ENCODE data around the gene DRICH1.
"Not testable (repeated sequence)": the region's sequence is repeated elsewhere in the genome, so short reads cannot be mapped to it uniquely, and the experiment has no call there.

The DRICH1 gene, protein sequence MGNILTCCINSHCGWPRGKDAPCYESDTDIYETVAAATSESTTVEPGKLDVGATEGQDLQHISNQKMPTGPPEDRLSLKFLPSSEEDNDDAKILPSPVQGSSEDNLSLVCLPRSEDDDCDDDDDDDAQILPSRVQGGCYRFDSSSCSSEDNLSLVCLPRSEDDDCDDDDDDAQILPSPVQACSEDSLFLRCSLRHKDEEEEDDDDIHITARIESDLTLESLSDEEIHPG

DNA sequence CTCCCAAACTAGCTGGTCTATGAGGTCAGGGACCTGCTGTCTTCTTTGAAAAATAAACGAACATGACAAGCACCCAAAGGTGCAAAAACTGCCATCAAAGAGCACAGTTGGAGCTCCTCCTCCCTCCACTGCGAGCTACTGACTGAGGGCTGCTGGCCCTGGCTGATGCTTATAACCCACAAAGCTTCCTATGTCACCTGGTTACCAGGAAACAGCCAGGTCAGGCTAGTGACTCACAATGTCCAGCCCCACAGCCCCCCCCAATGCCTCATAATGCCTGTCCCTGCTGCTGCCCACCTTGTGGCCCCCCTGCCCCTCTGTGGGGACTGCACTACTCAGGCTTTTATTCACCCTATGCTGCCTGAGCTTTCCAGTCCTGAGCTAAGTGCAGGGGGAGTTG, at the start of gene DRICH1:
Gene DRICH1, minus strand, starts transcription at position 144 of the 400 bp plus-strand sequence. CDS start 298 bp downstream, outside the sequence.
- no peak for DNase-seq (ENCODE audit: low read depth, low spot score)

DNA sequence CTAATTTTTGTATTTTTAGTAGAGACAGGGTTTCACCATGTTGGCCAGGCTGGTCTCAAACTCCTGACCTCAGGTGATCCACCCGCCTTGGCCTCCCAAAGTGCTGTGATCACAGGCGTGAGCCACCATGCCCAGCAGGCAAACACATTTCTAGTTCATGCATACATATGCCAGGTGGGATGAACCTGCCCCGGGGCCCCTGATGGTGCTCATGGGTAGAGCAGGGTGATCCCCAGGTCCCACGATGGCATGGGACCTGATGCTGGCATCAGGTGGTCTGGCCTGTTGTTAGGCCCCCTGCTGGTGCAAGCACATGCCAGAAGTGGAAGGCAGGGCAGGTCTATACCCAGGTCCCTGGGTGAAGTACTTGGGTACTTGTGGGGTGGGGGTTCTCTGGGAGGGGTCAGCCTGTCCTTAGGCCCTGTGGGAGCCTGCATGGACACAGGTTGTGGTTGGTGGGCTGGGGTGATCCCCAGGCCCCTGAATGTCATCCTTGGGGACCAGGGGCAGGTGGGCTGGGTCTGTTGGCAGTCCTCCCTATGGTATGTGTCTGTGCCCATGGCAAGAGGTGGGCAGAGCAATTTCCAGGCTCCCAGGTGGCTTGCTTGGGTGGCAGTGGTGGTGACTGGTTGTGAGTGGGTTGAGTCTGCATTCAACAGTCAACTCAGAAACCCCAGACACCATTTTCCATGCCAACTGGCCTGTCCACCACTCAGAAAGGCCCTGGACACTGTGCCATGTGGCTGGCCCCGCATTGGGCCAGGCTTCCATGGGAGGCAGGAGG, 49.1 kb upstream of the DRICH1 start:
- no peak for DNase-seq (ENCODE audit: low read depth, low spot score)

DNA sequence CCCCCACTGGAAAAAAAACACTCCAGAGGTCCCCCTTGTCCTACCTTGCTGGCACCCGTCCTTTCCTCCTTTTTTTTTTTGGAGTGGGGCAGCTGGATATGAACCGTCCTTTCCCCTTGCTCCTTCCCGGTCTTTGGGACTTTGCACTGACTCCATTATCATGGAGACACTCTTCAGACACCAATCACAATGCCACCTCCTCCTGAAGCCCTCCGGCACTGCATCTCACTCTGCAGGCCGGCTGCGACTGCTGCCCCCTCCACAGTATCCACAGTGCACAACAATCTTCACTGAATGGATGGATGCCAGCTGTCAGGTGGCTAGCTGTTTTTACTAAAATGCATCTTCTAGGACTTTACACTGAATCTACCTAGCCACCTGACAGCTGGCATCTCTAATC, 46.0 kb upstream of the DRICH1 start:
- DNase-seq (ENCODE audit: low read depth, low spot score), result no peak

DNA sequence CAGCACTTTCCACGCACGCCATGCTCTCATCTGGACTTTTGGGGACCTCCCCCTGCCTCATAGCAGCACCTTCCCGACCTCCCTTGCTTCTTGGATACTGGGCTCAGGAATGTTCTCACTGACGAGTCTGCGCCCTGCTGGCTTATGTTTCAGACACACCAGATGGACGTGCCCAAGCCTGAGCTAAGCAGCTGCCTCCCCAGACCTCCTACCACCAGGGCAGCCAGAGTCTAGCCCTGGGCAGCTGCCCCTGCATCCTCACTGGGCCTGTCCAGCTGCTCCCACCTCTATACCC, 45.5 kb upstream of the DRICH1 start:
- no peak for DNase-seq (ENCODE audit: low read depth, low spot score)

DNA sequence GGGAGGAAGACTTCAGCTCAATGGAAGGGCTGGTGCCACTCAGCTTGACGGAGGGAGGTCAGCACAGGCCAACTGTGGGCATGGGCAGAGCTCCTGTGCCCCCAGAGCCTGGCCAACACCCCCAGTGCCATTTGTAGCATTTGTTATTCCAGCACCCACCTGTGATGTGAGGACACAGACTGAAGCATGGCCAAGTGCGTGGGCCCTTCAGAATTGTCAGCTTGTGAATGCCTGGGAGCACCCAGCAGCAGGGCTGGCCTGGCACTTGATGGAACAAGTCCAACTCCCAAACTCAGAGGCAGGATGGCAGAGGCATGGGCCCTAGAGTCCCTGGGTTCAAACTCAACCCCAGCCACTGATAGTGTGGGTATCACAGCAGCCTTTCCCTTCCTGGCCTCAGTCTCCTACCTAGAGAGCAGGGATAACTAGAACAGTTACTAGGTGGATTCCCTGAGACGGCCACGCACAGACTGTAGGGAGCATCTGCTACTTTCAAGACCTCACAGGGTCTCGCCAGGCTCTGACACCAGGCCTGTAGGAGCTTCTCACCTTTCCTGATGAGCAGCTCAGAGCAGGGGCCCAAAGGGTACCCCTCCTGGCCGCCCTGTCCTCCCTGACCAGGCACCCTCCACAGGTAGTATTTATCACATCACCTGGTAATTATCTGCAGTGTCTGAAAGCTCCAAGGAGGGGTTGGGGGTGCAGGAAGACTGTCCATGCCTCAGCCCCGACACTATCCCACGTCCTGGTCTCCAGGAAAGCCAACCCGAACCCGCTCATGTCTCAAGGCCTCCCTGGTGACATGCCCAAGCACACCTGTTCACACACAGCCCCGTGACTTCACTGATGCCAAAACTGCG, 45.0 kb upstream of the DRICH1 start:
- DNase-seq (ENCODE audit: low read depth, low spot score), result not testable (repeated sequence)

DNA sequence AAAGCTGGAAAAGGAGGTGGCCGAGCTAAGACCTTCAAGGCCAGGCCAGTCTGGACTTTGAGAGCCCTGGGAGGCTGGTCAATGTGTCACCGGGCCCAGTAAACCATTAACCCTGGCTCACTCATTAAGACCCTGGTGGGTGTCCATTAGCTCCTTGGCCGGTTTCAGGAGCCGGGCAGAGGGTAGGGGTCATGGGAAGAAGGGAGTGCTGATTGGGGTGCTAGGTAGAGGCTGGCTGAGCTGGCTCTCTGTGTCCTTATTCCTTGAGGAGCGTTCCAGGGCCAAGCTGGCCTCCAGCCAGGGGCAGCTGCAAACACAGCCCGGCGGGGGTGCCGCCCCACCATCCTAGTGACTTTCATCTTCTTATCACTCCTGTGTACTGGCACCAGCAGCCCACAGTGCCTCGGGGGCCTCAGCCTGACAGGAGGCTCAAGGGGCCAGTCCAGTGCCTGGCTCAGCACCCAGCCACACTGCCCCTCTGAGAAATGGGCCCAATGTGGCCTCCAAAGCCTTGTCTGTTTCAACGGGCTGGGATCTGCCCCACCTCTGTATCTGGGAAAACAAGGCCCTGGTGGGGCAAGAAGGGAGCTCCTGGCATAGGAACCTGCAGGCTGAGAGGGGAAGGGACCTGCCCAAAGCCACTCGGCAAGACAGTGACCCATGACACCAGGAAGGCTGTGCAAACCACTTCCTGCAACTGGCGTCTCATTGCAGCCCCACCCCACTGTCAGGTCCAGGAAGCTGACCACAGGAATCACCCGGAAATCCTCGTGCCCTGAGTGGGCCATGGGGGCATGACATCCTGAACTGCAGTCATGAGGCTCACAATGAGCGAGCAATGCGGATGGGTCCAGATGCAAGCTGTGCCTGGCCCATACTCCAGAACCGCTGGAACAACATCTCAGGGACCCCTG, 43.6 kb upstream of the DRICH1 start:
- DNase-seq (ENCODE audit: low read depth, low spot score), result no peak

DNA sequence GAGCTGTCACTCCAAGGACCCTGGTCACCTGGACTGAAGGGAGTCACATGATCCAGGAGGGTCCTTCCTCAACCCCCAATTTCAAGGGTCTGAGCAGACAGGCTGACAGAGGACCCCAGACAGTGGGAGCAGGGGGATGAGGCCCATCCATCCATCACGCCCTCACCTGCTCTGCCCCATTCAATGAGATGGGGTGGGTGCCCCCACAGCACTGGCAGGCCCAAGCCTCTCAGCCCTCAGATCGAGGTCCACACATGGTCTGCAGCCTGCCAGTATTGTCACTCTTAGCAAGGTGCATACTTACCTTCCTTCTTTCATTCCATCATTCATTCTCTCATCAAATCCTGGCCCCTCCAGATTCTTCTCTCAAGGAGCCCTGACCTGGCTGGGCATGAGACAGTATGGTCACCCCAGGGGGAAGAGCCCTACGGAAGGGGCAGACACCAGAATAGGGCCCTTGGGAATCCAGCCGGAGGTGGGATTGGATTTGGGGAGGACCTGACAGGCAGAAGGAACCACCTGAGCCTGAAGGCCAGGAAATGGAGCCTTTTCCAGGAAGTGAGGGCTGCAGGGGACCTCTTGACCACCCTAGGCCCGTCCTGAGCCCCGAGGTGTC, 42.9 kb upstream of the DRICH1 start:
- not testable (repeated sequence) for DNase-seq (ENCODE audit: low read depth, low spot score)

DNA sequence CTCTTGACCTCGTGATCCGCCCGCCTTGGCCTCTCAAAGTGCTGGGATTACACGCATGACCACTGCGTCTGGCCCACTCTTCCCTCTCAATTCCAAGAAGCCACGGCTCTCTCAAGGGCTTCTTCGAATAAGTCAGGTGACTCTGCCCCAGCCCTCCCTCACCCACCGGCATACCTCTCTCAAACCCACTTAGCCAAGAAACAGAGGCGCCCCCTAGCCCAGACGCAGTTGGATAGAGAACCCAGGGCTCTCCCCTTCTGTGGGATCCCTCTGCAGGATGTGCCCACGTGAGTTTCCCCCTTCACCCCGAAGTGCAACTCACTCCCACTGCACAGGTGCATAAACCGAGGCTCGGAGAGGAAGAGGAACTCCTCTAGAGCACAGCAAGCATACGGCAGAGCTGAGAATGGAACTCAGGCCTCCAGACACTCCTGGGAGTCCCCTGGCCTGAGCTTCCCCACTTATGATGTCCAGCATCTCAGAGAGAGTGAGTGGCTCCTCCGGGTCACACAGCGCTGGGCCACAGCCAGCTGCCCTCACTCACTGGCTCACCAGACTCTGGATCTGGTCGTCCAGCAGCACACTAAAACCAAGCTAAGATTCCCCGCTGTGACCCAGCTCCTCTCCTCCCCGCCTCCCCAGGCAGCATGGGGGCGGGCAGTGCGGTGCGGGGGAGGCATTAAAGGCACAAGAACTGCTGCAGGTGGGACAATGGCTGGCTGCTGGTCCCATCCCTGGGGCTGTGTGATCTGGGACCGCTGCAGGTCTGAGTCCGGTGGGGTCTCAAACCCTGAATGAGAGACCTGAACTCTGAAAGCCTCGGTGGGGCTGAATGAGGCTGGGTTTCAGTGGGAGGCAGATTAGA, 41.9 kb upstream of the DRICH1 start:
- DNase-seq (ENCODE audit: low read depth, low spot score), result no peak

DNA sequence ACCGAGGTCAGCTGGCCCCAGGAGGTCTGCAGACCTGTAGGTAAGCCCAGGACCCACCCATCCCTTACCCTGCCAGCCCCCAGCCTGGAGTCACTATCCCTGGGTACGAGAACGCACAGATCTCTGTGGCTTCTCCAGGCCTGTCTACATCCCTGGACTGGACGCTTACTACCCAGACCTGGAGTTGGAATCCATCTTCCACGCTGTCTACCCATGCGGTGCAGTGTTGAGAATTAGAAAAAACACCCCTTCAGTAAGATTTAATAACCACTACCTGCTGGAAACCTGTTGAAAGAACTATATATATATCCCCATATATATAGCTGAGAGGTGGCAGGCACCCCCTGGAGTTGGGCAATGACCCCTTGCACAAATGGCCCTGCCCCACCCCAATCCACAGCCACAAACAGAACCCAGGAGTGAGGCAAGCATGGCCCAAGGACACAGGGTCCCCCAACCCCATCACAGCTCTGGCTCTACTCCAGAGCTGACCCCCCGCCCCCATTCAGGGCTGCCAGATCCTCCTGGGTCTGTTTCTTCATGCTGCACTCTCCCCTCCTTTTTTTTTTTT, 41.0 kb upstream of the DRICH1 start:
- no peak for DNase-seq (ENCODE audit: low read depth, low spot score)

DNA sequence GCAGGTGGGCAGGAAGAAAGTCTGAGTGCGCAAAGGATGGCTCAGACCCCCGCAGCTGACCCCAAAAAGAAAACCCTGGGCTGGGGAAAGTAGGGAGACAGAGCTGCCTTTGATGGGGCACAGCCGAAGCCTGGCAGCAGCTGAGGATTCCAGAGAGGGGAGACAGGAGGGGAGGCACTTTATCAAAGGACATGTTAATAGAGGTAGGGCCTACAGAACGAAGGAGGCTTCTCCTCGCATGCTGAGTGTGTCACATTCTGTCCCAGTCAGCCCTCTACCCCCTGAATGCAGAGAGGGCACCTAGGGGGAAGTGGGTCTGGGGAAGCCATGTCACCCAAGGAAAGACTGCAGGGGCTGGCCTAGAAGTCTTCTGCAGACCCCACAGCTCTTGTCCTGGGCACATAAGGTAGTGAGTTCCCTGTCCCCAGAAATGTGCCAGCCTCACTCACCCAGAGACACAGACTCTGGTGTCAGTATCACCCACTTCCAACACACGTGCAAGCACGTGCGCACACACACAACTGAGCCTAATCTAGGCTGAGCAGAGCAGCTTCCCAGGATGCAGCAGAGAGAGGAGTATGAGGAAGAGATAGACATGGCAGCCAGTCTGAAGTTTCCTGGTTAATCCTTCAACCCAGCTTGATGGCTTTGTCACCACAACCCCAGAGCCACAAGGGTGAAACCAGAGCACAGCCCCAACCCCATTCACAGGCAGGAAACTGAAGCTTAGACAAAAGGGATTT, 40.4 kb upstream of the DRICH1 start:
- DNase-seq (ENCODE audit: low read depth, low spot score), result not testable (repeated sequence)

DNA sequence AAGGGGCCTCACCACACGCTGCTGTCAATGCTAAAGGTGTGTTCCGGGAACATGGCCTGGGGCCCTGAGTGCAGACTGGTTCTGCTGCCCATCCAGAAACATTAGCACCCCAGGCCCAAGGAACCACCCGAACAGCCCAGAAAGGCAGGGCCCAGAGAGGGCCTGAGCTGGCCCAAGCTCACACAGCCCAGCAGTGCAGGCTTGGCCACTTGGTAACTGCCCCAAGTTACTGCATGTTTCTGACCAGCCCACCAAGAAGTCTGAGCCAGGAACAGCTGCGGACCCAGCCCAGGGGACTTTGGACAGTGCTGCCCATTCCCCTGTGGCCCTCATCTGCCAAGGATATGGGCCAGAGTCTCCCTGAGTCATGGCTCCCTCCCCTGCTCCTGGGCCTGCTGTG, 39.3 kb upstream of the DRICH1 start:
- not testable (repeated sequence) for DNase-seq (ENCODE audit: low read depth, low spot score)

DNA sequence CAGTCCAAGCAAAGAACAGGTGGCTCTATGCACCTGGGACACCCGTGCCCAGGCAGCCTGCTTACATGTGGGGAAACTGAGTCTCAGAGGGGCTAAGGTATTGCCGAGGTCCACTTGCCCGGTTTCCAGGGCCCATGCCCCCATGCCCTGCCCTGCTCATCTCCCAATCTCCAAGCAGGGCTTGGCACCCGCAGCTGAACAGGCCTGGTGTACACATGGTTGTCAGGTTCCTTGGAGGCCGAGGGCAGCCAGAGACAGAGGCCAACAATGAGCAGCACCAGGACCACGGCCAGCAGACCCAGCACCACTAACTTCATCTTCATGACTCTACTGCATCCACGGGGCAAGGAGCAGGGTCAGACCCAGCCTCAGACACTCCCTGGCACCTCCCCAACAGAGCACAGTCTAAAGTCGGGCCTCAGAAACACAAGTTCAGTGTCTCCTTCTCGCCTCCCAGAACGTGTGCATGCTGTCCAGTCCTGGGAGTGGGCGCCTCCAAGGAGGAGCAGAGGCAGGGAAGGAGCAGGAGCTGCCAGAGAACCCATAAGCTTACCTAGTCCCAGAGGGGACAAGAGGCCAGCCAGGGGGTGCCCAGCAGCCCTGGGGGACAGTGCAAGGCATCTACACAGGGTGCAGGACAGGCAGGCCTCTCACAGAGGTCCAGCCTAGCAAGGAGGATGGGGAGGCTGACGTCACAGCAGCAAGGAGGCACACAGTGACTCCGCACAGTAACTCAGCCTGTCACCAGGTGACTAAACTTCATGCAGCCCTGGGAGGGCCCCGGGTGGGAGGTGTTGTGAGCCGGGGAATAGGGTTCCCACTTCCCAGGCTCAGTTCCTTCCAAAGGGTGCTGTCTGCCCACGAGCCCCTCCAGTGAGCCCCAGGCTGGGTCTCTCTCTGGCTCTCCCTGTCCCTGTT, 38.5 kb upstream of the DRICH1 start:
- DNase-seq (ENCODE audit: low read depth, low spot score), result no peak

DNA sequence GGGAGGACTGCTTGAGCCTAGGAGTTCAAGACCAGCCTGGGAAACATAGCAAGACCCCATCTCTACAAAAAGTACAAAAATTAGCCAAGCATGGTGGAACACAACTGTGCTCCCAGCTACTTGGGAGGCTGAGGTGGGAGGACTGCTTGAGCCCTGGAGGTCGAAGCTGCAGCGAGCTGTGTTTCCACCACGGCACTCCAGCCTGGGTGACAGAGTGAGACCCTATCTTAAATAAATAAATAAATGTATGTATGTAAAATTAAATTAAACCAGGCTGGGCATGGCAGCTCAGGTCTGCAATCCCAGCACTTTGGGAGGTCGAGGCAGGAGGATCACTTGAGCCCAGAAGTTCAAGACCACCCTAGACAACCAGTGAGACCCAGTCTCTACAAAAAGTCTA, 28.3 kb upstream of the DRICH1 start:
- DNase-seq (ENCODE audit: low read depth, low spot score), result not testable (repeated sequence)

DNA sequence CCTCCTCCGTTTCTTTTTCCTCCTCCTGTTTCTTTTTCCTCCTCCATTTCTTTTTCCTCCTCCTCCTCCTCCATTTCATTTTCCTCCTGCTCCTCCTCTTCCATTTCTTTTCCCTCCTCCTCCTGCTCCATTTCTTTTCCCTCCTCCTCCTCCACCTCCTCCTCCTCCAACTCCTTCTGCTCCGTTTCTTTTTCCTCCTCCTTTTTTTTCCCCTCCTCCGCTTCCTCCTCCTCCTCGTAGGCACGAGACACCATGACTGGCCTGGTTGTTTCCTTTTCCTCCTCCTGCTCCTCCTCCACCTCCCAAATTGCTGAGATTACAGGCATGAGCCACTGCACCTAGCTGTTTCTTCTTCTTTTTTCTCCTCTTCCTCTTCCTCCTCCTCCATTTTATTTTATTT, 25.6 kb upstream of the DRICH1 start:
- no peak for DNase-seq (ENCODE audit: low read depth, low spot score)

DNA sequence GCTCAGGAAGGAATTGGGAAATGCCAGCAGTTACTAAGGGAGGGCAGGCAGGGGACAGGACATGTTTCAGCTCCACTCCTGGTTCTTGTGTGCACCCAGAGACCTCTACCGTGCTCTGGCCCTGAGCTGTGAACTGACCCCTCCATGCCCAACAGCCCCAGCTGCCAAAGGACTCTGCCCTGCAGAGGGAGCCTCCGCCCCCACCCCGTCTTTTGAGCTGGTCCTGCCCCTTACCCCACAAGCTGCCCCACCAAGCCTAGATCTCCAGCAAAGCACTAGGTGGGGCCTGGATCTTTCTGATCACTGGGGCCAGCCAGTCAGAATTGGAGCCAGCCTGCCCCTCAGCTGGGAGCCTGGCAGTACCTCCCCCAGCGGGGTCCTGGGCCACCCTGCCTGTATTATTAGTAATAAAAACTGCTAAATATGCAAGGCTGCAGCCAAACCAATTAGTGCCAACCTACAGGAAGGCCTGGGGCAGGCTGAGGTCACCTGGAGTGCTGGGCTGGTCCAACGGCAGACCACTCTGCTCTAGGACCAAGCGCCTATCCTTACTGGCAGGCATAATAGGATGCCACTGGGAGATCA, 23.9 kb upstream of the DRICH1 start:
- no peak for DNase-seq (ENCODE audit: low read depth, low spot score)

DNA sequence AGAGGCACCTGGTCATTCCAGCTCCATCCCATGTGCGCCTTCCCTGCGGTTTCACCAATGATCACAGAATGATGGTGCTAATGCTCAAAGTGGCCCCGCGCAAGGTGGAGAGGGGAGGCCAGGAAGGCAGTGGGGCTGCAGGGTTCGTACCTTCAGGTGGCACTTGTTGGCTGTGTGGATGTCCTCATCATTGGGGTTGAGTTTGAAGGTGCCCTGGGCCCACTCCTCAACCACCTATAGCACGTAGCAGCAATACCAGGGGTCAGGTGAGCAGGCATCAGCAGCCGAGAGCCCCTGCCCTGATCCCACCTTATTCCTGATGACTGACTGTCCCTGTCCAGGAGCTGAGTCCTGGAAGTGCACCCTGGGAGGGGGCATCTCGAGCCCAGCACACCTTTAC, 20.6 kb upstream of the DRICH1 start:
- DNase-seq (ENCODE audit: low read depth, low spot score), result no peak

DNA sequence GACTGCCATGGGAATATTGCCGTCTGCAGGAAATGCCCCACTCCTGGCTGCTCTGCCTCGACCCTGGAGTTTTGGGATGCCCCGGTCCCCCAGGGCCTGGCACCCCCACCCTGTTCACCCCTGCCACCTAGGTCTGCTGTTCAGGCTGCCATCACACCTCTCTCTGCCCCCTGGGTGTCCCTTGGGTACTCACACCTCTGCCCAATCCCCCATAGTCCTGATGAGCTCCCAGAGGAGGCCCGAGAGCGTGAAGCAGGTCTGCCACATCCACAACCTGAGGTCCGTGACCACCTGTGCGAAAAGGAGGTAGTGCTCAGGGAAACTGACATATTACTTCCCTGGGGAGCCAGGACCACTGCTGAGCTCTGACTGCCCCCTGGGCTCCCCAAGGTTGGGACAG, 20.2 kb upstream of the DRICH1 start:
- no peak for DNase-seq (ENCODE audit: low read depth, low spot score)

DNA sequence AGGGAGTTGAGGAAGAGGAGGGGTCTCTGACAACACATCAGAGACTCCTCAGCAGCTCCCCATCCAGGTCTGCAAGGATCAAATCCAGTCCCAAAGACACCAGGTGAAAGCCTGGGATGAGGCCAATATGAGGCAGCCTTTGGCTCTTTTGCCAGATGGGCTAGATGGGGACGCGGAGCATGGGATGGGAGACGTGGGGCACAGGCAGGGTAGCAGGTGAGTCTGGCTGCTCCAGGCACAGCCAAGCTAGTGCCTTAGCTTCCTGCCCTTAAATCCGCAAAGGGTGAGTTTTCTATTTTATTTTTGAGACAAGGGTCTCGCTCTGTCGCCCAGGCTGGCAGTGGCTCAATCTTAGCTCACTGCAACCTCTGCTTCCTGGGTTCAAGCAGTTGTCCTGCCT, 19.6 kb upstream of the DRICH1 start:
- DNase-seq (ENCODE audit: low read depth, low spot score), result no peak

All from activated naive CD8-positive, alpha-beta T cell treated with anti-CD3 and anti-CD28 coated beads, Interleukin-2, amount 50 U/mL, for 16 hours (primary cell).